ENCODE results near the gene TIGD3. TPM values are rescaled to one million over a fixed set of nuclear protein-coding genes. Genes with fewer than 3 reads are reported as not detected.

TIGD3 gene
- total and polyA plus RNA-seq, 9 of the 15 experiments (the other 6 are each of a cell fraction or from before 2014, with no cell fraction given): 0.06 to 1.3 (median 0.56) TPM

DNA sequence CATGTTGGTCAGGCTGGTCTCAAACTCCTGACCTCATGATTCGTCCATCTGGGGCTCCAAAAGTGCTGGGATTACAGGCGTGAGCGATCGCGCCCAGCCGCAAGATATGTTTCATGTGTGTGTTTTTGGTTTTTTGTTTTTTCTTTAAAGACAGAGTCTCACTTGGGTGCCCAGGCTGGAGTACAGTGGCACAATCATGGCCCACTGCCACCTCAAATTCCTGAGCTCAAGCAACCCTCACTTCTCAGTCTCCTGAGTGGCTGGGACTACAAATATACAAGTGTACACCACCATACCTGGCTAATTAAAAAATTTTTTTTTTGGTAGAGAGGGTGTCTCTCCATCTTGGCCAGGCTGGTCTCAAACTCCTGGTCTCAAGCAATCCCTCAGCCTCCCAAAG lies 8.4 kb downstream of the TIGD3 start (continued):
- TF ChIP-seq, protein P1, sequence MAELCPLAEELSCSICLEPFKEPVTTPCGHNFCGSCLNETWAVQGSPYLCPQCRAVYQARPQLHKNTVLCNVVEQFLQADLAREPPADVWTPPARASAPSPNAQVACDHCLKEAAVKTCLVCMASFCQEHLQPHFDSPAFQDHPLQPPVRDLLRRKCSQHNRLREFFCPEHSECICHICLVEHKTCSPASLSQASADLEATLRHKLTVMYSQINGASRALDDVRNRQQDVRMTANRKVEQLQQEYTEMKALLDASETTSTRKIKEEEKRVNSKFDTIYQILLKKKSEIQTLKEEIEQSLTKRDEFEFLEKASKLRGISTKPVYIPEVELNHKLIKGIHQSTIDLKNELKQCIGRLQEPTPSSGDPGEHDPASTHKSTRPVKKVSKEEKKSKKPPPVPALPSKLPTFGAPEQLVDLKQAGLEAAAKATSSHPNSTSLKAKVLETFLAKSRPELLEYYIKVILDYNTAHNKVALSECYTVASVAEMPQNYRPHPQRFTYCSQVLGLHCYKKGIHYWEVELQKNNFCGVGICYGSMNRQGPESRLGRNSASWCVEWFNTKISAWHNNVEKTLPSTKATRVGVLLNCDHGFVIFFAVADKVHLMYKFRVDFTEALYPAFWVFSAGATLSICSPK (IDR thresholded peaks at IDR 0.05; ENCODE audit: borderline replicate concordance): no peak
- no peak for TF ChIP-seq ZNF830 (CRISPR knock-in tag; IDR thresholded peaks at IDR 0.05)
- no peak for TF ChIP-seq MTA3 (IDR thresholded peaks at IDR 0.05; ENCODE audit: borderline replicate concordance)
- no peak for TF ChIP-seq MIER1 (IDR thresholded peaks at IDR 0.05; ENCODE audit: low read depth)
- TF ChIP-seq, protein P2, sequence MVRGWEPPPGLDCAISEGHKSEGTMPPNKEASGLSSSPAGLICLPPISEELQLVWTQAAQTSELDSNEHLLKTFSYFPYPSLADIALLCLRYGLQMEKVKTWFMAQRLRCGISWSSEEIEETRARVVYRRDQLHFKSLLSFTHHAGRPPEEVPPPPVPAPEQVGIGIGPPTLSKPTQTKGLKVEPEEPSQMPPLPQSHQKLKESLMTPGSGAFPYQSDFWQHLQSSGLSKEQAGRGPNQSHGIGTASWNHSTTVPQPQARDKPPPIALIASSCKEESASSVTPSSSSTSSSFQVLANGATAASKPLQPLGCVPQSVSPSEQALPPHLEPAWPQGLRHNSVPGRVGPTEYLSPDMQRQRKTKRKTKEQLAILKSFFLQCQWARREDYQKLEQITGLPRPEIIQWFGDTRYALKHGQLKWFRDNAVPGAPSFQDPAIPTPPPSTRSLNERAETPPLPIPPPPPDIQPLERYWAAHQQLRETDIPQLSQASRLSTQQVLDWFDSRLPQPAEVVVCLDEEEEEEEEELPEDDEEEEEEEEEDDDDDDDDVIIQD (CRISPR knock-in tag; IDR thresholded peaks at IDR 0.05): no peak
- no peak for TF ChIP-seq POLR2AphosphoS5 (IDR thresholded peaks at IDR 0.05; ENCODE audit: control insufficient read depth, insufficient read depth, low read depth, low read length)
- TF ChIP-seq, protein P3, sequence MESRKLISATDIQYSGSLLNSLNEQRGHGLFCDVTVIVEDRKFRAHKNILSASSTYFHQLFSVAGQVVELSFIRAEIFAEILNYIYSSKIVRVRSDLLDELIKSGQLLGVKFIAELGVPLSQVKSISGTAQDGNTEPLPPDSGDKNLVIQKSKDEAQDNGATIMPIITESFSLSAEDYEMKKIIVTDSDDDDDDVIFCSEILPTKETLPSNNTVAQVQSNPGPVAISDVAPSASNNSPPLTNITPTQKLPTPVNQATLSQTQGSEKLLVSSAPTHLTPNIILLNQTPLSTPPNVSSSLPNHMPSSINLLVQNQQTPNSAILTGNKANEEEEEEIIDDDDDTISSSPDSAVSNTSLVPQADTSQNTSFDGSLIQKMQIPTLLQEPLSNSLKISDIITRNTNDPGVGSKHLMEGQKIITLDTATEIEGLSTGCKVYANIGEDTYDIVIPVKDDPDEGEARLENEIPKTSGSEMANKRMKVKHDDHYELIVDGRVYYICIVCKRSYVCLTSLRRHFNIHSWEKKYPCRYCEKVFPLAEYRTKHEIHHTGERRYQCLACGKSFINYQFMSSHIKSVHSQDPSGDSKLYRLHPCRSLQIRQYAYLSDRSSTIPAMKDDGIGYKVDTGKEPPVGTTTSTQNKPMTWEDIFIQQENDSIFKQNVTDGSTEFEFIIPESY (CRISPR knock-in tag; IDR thresholded peaks at IDR 0.05): peak; percentile 71; the same call in 1 of the 2 replicates
- no peak for TF ChIP-seq ELF4 (CRISPR knock-in tag; IDR thresholded peaks at IDR 0.05)
- TF ChIP-seq, protein P4, sequence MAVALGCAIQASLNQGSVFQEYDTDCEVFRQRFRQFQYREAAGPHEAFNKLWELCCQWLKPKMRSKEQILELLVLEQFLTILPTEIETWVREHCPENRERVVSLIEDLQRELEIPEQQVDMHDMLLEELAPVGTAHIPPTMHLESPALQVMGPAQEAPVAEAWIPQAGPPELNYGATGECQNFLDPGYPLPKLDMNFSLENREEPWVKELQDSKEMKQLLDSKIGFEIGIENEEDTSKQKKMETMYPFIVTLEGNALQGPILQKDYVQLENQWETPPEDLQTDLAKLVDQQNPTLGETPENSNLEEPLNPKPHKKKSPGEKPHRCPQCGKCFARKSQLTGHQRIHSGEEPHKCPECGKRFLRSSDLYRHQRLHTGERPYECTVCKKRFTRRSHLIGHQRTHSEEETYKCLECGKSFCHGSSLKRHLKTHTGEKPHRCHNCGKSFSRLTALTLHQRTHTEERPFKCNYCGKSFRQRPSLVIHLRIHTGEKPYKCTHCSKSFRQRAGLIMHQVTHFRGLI (CRISPR knock-in tag; IDR thresholded peaks at IDR 0.05): no peak
- TF ChIP-seq ZNF644 (tag; IDR thresholded peaks at IDR 0.05; ENCODE audit: low read depth): 0 out of 2 replicates have a peak, but pooled peaks have one; percentile 13
- TF ChIP-seq, protein P5, sequence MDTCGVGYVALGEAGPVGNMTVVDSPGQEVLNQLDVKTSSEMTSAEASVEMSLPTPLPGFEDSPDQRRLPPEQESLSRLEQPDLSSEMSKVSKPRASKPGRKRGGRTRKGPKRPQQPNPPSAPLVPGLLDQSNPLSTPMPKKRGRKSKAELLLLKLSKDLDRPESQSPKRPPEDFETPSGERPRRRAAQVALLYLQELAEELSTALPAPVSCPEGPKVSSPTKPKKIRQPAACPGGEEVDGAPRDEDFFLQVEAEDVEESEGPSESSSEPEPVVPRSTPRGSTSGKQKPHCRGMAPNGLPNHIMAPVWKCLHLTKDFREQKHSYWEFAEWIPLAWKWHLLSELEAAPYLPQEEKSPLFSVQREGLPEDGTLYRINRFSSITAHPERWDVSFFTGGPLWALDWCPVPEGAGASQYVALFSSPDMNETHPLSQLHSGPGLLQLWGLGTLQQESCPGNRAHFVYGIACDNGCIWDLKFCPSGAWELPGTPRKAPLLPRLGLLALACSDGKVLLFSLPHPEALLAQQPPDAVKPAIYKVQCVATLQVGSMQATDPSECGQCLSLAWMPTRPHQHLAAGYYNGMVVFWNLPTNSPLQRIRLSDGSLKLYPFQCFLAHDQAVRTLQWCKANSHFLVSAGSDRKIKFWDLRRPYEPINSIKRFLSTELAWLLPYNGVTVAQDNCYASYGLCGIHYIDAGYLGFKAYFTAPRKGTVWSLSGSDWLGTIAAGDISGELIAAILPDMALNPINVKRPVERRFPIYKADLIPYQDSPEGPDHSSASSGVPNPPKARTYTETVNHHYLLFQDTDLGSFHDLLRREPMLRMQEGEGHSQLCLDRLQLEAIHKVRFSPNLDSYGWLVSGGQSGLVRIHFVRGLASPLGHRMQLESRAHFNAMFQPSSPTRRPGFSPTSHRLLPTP (IDR thresholded peaks at IDR 0.05; ENCODE audit: borderline replicate concordance, extremely low read depth, insufficient read length): no peak
- no peak for TF ChIP-seq HDAC6 (IDR thresholded peaks at IDR 0.05; ENCODE audit: low read depth, low read length)
- TF ChIP-seq ZNF165 (CRISPR knock-in tag; IDR thresholded peaks at IDR 0.05; ENCODE audit: borderline replicate concordance): no peak
- no peak for TF ChIP-seq MAFG (tag; conservative IDR thresholded peaks at IDR 0.05)
- TF ChIP-seq ESRRA (IDR thresholded peaks at IDR 0.05; ENCODE audit: borderline replicate concordance, low read depth): no peak
- 0 out of 4 replicates have a peak, but pooled peaks of 1 of the 2 experiments have one; percentile 5 for TF ChIP-seq NRF1 (conservative IDR thresholded peaks at IDR 0.05 in 1 of 2, IDR thresholded peaks at IDR 0.05 in 1 of 2)
